GM12878 (cell line): ENCODE measurements around the gene AHNAK2. TPM values are rescaled to one million over a fixed set of nuclear protein-coding genes. Genes with fewer than 3 reads are reported as not detected.

Experiments
- ATAC-seq: fragments of 200-7000 bp; cut with Tn5 transposase; 3 replicates; pipeline ENCODE4 v1.9.1; 2020; ENCODE audit warnings: mild to moderate bottlenecking, moderate library complexity
- BruUV-seq: library from RNA; stranded (reverse); fragments of 400-500 nt; replicated peaks from 2 replicates; lab custom pipeline; 2021; lab: Mats Ljungman, UMichigan
- CTCF ChIA-PET: fragments of 300-600 bp; sonication (Branson Sonifier 250); formaldehyde crosslinking; extraction: SDS; loops from one replicate; lab custom pipeline; 2021; ENCODE audit warnings: inconsistent platforms; lab: Yijun Ruan, JAX
- POLR2A ChIA-PET: fragments of 350-600 bp; formaldehyde crosslinking; extraction: SDS; loops from one replicate; lab custom pipeline; 2021; ENCODE audit warnings: inconsistent platforms; lab: Charles Lee
- RAD21 ChIA-PET: fragments of 300-600 bp; sonication (Branson Sonifier 250); formaldehyde crosslinking; loops from one replicate; lab custom pipeline; 2023; ENCODE audit warnings: antibody characterized with exemption; ENCODE audit not compliant: unreplicated experiment; lab: Charles Lee
- SMC1A ChIA-PET: fragments of 300-600 bp; sonication (Branson Sonifier 250); formaldehyde crosslinking; loops from one replicate; lab custom pipeline; 2023; ENCODE audit not compliant: unreplicated experiment, uncharacterized antibody; lab: Charles Lee
- DNase-seq: peaks from one replicate; pipeline ENCODE4 v3.0.0-alpha.2; 2011; ENCODE audit warnings: low read depth, low spot score
- FAIRE-seq: peaks from 3 replicates; lab custom pipeline; 2011; peaks lifted over from hg19 to GRCh38; lab: Jason Lieb, UNC
- H2AFZ ChIP-seq: 2 replicates; pipeline ENCODE4 v1.6.0; 2011; ENCODE audit warnings: low read depth, low read length, control low read depth; ENCODE audit not compliant: control insufficient read depth
- H3K27ac ChIP-seq: 2 replicates; pipeline ENCODE4 v1.5.1; 2011; ENCODE audit warnings: control low read depth; ENCODE audit not compliant: control insufficient read depth, insufficient read depth
- H3K27me3 ChIP-seq, 2 experiments: replicated peaks in 1 of 2; 2 replicates each; pipeline versions ENCODE4 v1.6.0 to v1.6.1; 2011; ENCODE audit warnings: low read length in 1 of 2; ENCODE audit not compliant: control insufficient read depth in 2 of 2, insufficient read depth in 2 of 2
- H3K36me3 ChIP-seq, 2 experiments: 2 replicates each; pipeline ENCODE4 v1.5.1; 2011; ENCODE audit warnings: low read length in 1 of 2; ENCODE audit not compliant: control insufficient read depth in 2 of 2, insufficient read depth in 2 of 2
- H3K4me1 ChIP-seq: 2 replicates; pipeline ENCODE4 v1.6.1; 2011; ENCODE audit warnings: mild to moderate bottlenecking, low read length, moderate library complexity, mixed read lengths; ENCODE audit not compliant: control insufficient read depth, insufficient read depth
- H3K4me2 ChIP-seq: 2 replicates; pipeline ENCODE4 v1.6.0; 2011; ENCODE audit warnings: control low read depth; ENCODE audit not compliant: control insufficient read depth, insufficient read depth
- H3K4me3 ChIP-seq: fragments of 200-600 bp; sonication (generic); 2 replicates; pipeline ENCODE4 v1.5.1; 2016
- H3K79me2 ChIP-seq: 2 replicates; pipeline ENCODE4 v1.6.0; 2011; ENCODE audit warnings: low read length; ENCODE audit not compliant: control insufficient read depth, insufficient read depth
- H3K9ac ChIP-seq: 2 replicates; pipeline ENCODE4 v1.8.0; 2011; ENCODE audit warnings: low read length, control low read depth, mixed read lengths; ENCODE audit not compliant: control insufficient read depth, insufficient read depth
- H3K9me3 ChIP-seq: replicated peaks from 3 replicates; pipeline ENCODE4 v1.5.1; 2011; ENCODE audit warnings: mild to moderate bottlenecking, low read length; ENCODE audit not compliant: control insufficient read depth, insufficient read depth
- H4K20me1 ChIP-seq: 2 replicates; pipeline ENCODE4 v1.6.0; 2011; ENCODE audit not compliant: control insufficient read depth, insufficient read depth
- ATF3 ChIP-seq: IDR thresholded peaks from 2 replicates; pipeline ENCODE4 v1.6.1; 2011; ENCODE audit warnings: low read depth, mild to moderate bottlenecking, low read length, moderate library complexity, borderline replicate concordance; ENCODE audit errors: extremely low read depth
- POLR2AphosphoS2 ChIP-seq: IDR thresholded peaks from 2 replicates; pipeline ENCODE4 v1.6.1; 2011; ENCODE audit warnings: low read depth, mild to moderate bottlenecking, low read length, improper control_type of control experiment, moderate library complexity
- WGBS: methylation state at CpG from one replicate; pipeline ENCODE4 v1.1.6; 2016; ENCODE audit warnings: low lambda C conversion rate; ENCODE audit not compliant: insufficient replicate concordance, insufficient coverage; ENCODE audit errors: missing lambda C conversion rate; 5-methylcytosine and 5-hydroxymethylcytosine counted together
- in situ Hi-C: fragments of 300-500 bp; cut with MboI; formaldehyde crosslinking; loops from 9 replicates; pipeline ENCODE4 v1.14.3; 2018; ENCODE audit warnings: mixed read lengths
- intact Hi-C: fragments of 100-400 bp; cut with micrococcal nuclease; formaldehyde crosslinking; loops from one replicate; pipeline ENCODE4 v1.14.2; 2022; ENCODE audit not compliant: unreplicated experiment
- polyA plus RNA-seq, 11 experiments: library from polyadenylated mRNA; depleted of rRNA in 4 of 11; unstranded in 6 of 11; stranded (reverse) in 5 of 11; fragments of >200 nt; fragmentation: Nextera tagmentation in 4 of 11; fragmentation: Illumina TruSeq in 1 of 11; extraction: Ambion mirVana in 4 of 11; extraction: Trizol in 1 of 11; gene quantifications; 1 replicate in 1 of 11; 2 replicates in 10 of 11; pipeline versions ENCODE4 v1.2.1 to v1.2.3, GENCODE V29; 2011 to 2016; ENCODE audit warnings: inconsistent platforms in 2 of 11, missing spikeins in 2 of 11, low read depth in 1 of 11
- total RNA-seq, 4 experiments: library from RNA; depleted of rRNA in 3 of 4; stranded (reverse); fragments of >200 nt in 3 of 4; fragmentation: Illumina TruSeq in 1 of 4; extraction: Trizol in 1 of 4; gene quantifications; 2 replicates each; pipeline versions ENCODE4 v1.2.1 to v1.2.3, GENCODE V29; 2013 to 2021

The AHNAK2 gene
- total and polyA plus RNA-seq, 10 of the 15 experiments (the other 5 are each of a cell fraction or from before 2014, with no cell fraction given): 0.03 to 0.10 TPM; not detected in 8

- no peak for FAIRE-seq
- H3K4me3 ChIP-seq: no peak overlapping the region
- SMC1A ChIA-PET: interaction anchor here (0.9 kb wide), 1 partner anchor 11 kb away, joined by 3 read pairs; no protein-coding TSS in a partner anchor
- H3K27ac ChIP-seq: no peak overlapping the region
- in situ Hi-C loops: no loop called here
- POLR2A ChIA-PET: no interaction called here
- intact Hi-C loops: no loop called here
- H3K9ac ChIP-seq: no peak overlapping the region
- H3K79me2 ChIP-seq: peaks cover 27% of the 10 kb centered on the region
- H2AFZ ChIP-seq: no peak overlapping the region
- 92% methylated on average over 21 of the region's 21 CpGs for WGBS
- DNase-seq: no peak
- TF ChIP-seq POLR2AphosphoS2: 0 out of 2 replicates have a peak, but pooled peaks have one; percentile 25
- TF ChIP-seq ATF3: no peak
- no peak; the same call in 2 of the 3 replicates for ATAC-seq
- RAD21 ChIA-PET: no interaction called here
- H3K36me3 ChIP-seq: peaks cover 29 to 44% of the 10 kb centered on the region in 2 experiments
- H4K20me1 ChIP-seq: no peaks in the 10 kb centered on the region; the same call in none of the 2 replicates
- no peaks in the 10 kb centered on the region for H3K4me1 ChIP-seq
- no peaks in the 10 kb centered on the region for H3K27me3 ChIP-seq
- CTCF ChIA-PET: interaction anchor here (0.7 kb wide), 1 partner anchor 76 kb away, joined by 3 read pairs; no protein-coding TSS in a partner anchor
- no peak overlapping the region for H3K4me2 ChIP-seq
- no TSS peak for BruUV-seq
- no peaks in the 10 kb centered on the region for H3K9me3 ChIP-seq
Observed at GRCh38 chr14:105006831-105007592, 28.8 kb upstream of the AHNAK2 start.
